Astrocyte (in vitro differentiated cells and primary cell): ENCODE results near the gene TOMM70. TPM values are rescaled to one million over a fixed set of nuclear protein-coding genes. Genes with fewer than 3 reads are reported as not detected.

Experiments
- DNase-seq: peaks from one replicate; pipeline ENCODE4 v3.0.0-alpha.2; 2010; ENCODE audit warnings: low read depth
- FAIRE-seq: peaks from 2 replicates; lab custom pipeline; 2011; peaks lifted over from hg19 to GRCh38; lab: Jason Lieb, UNC
- H2AFZ ChIP-seq: 2 replicates; pipeline ENCODE4 v1.6.0; 2012; ENCODE audit warnings: low read depth, low read length, inconsistent platforms
- H3K27ac ChIP-seq: 2 replicates; pipeline ENCODE4 v1.5.1; 2011; ENCODE audit warnings: low read depth, low read length, inconsistent platforms
- H3K27me3 ChIP-seq: 2 replicates; pipeline ENCODE4 v1.6.0; 2011; ENCODE audit warnings: low read length, inconsistent platforms; ENCODE audit not compliant: insufficient read depth
- H3K36me3 ChIP-seq: 2 replicates; pipeline ENCODE4 v1.5.1; 2011; ENCODE audit warnings: low read length, inconsistent platforms; ENCODE audit not compliant: insufficient read depth
- H3K4me1 ChIP-seq: 2 replicates; pipeline ENCODE4 v1.5.1; 2011; ENCODE audit warnings: low read length, inconsistent platforms; ENCODE audit not compliant: insufficient read depth
- H3K4me2 ChIP-seq: 2 replicates; pipeline ENCODE4 v1.6.0; 2012; ENCODE audit warnings: low read length, inconsistent platforms
- H3K4me3 ChIP-seq: 2 replicates; pipeline ENCODE4 v1.5.1; 2011; ENCODE audit warnings: low read depth, mild to moderate bottlenecking, low read length, inconsistent platforms; ENCODE audit not compliant: insufficient read depth
- H3K79me2 ChIP-seq: 2 replicates; pipeline ENCODE4 v1.6.0; 2012; ENCODE audit warnings: mild to moderate bottlenecking, low read length, inconsistent platforms; ENCODE audit not compliant: insufficient read depth
- H3K9ac ChIP-seq: 2 replicates; pipeline ENCODE4 v1.6.0; 2012; ENCODE audit warnings: mild to moderate bottlenecking, low read length, inconsistent platforms
- H3K9me3 ChIP-seq: 2 replicates; pipeline ENCODE4 v1.5.1; 2012; ENCODE audit warnings: low read depth, mild to moderate bottlenecking, low read length, inconsistent platforms; ENCODE audit not compliant: insufficient read depth
- H4K20me1 ChIP-seq: 2 replicates; pipeline ENCODE4 v1.6.0; 2012; ENCODE audit warnings: low read length, inconsistent platforms; ENCODE audit not compliant: insufficient read depth
- H3K27ac Mint-ChIP-seq: one replicate; pipeline ENCODE4 v1.8.0; 2021; ENCODE audit warnings: mild to moderate bottlenecking, mixed read lengths; ENCODE audit not compliant: unreplicated experiment
- H3K27me3 Mint-ChIP-seq: one replicate; pipeline ENCODE4 v1.8.0; 2021; ENCODE audit warnings: low read depth, mixed read lengths; ENCODE audit not compliant: unreplicated experiment
- H3K36me3 Mint-ChIP-seq: one replicate; pipeline ENCODE4 v1.8.0; 2021; ENCODE audit warnings: low read depth, mixed read lengths; ENCODE audit not compliant: unreplicated experiment
- H3K4me1 Mint-ChIP-seq: one replicate; pipeline ENCODE4 v1.8.0; 2021; ENCODE audit warnings: low read depth, mixed read lengths; ENCODE audit not compliant: unreplicated experiment
- H3K4me3 Mint-ChIP-seq: one replicate; pipeline ENCODE4 v1.8.0; 2021; ENCODE audit warnings: mild to moderate bottlenecking, moderate library complexity, mixed read lengths; ENCODE audit not compliant: unreplicated experiment
- H3K9me3 Mint-ChIP-seq: one replicate; pipeline ENCODE4 v1.8.0; 2021; ENCODE audit warnings: mild to moderate bottlenecking, mixed read lengths; ENCODE audit not compliant: unreplicated experiment
- CTCF ChIP-seq: IDR thresholded peaks from 2 replicates; pipeline ENCODE4 v1.5.1; 2011; ENCODE audit warnings: low read depth, mild to moderate bottlenecking, inconsistent platforms, low read length, moderate library complexity; ENCODE audit not compliant: insufficient read depth
- EZH2 ChIP-seq: IDR thresholded peaks from 2 replicates; pipeline ENCODE4 v1.6.1; 2012; ENCODE audit warnings: mild to moderate bottlenecking, low read length, inconsistent platforms; ENCODE audit not compliant: insufficient read depth
- total RNA-seq: library from RNA; stranded (reverse); gene quantifications from 2 replicates; pipeline ENCODE4 v1.2.1, GENCODE V29; 2021

The TOMM70 gene
- total RNA-seq, 1 donor from 2014 or later = 48.9 TPM

- Histone ChIP-seq H3K27me3 (no peaks in the 10 kb centered on the region), H3K4me3 (peak overlapping the region; percentile 82), H3K4me1 (peaks cover 11% of the 10 kb centered on the region), H3K27ac (peak overlapping the region; percentile 95), H3K4me2 (peak overlapping the region; percentile 96), H3K9ac (peak overlapping the region; percentile 94), H2AFZ (peak overlapping the region; percentile 86), H3K36me3 (no peaks in the 10 kb centered on the region), H3K9me3 (no peaks in the 10 kb centered on the region), H3K79me2 (peaks cover 71% of the 10 kb centered on the region), H4K20me1 (peaks cover 43% of the 10 kb centered on the region)
- H3K4me1 Mint-ChIP-seq = peaks cover 14% of the 10 kb centered on the region
- DNase-seq (no peak), FAIRE-seq (no peak)
- H3K9me3 Mint-ChIP-seq = no peaks in the 10 kb centered on the region
- peak overlapping the region; percentile 92 for H3K4me3 Mint-ChIP-seq
- H3K36me3 Mint-ChIP-seq = no peaks in the 10 kb centered on the region
- no peaks in the 10 kb centered on the region for H3K27me3 Mint-ChIP-seq
- TF ChIP-seq EZH2 (no peak), CTCF (no peak)
- peak overlapping the region; percentile 69 for H3K27ac Mint-ChIP-seq
Measured at GRCh38 chr3:100400419-100400779, 490 bp downstream of the TOMM70 start.

- peaks cover 14% of the 10 kb centered on the region for H3K4me1 Mint-ChIP-seq
- no peaks in the 10 kb centered on the region for H3K27me3 Mint-ChIP-seq
- no peak for FAIRE-seq
Measured at GRCh38 chr3:100399341-100400071, 1.4 kb downstream of the TOMM70 start.

More at GRCh38 chr3:100399341-100400071, 1.4 kb downstream of the TOMM70 start:
- Mint-ChIP-seq H3K27ac (peak overlapping the region; percentile 31), H3K9me3 (no peaks in the 10 kb centered on the region), H3K4me3 (peak overlapping the region; percentile 92), H3K36me3 (no peaks in the 10 kb centered on the region)
- Histone ChIP-seq H3K27ac (no peak overlapping the region), H3K27me3 (no peaks in the 10 kb centered on the region), H3K9me3 (no peaks in the 10 kb centered on the region), H3K4me2 (peak overlapping the region; percentile 96), H3K4me3 (peak overlapping the region; percentile 82), H3K4me1 (peaks cover 11% of the 10 kb centered on the region), H3K36me3 (no peaks in the 10 kb centered on the region), H4K20me1 (peaks cover 47% of the 10 kb centered on the region), H3K9ac (peak overlapping the region; percentile 94), H2AFZ (no peak overlapping the region), H3K79me2 (peaks cover 79% of the 10 kb centered on the region)
- no peak for TF ChIP-seq EZH2
- no peak for TF ChIP-seq CTCF
- no peak for DNase-seq
